Keratinocyte (primary cell): ENCODE measurements around the gene PKD1. TPM values are rescaled to one million over a fixed set of nuclear protein-coding genes. Genes with fewer than 3 reads are reported as not detected.

Source experiments
- DNase-seq: peaks from one replicate; pipeline ENCODE4 v3.0.0-alpha.2; 2011; ENCODE audit warnings: low read depth, missing footprints, low spot score
- FAIRE-seq: peaks from 2 replicates; lab custom pipeline; 2011; peaks lifted over from hg19 to GRCh38; lab: Jason Lieb, UNC
- H2AFZ ChIP-seq: 2 replicates; pipeline ENCODE4 v1.6.0; 2012; ENCODE audit warnings: low read length, control low read depth, inconsistent platforms; ENCODE audit not compliant: control insufficient read depth
- H3K27ac ChIP-seq: 2 replicates; pipeline ENCODE4 v1.5.1; 2011; ENCODE audit warnings: low read length; ENCODE audit not compliant: control insufficient read depth, insufficient read depth
- H3K27me3 ChIP-seq: 3 replicates; pipeline ENCODE4 v1.6.0; 2011; ENCODE audit warnings: low read length; ENCODE audit not compliant: control insufficient read depth, insufficient read depth; ENCODE audit errors: extremely low read depth
- H3K36me3 ChIP-seq, 2 experiments: 2 replicates in 1 of 2; 3 replicates in 1 of 2; pipeline ENCODE4 v1.5.1; 2011; ENCODE audit warnings: low read length in 2 of 2, mild to moderate bottlenecking in 1 of 2; ENCODE audit not compliant: control insufficient read depth in 2 of 2, insufficient read depth in 2 of 2; ENCODE audit errors: extremely low read depth in 1 of 2
- H3K4me1 ChIP-seq: 3 replicates; pipeline ENCODE4 v1.5.1; 2011; ENCODE audit warnings: low read length; ENCODE audit not compliant: control insufficient read depth, insufficient read depth; ENCODE audit errors: extremely low read depth
- H3K4me2 ChIP-seq: 3 replicates; pipeline ENCODE4 v1.6.0; 2011; ENCODE audit warnings: low read depth, low read length; ENCODE audit not compliant: control insufficient read depth, insufficient read depth; ENCODE audit errors: extremely low read depth
- H3K4me3 ChIP-seq, 3 experiments: fragments of 200-600 bp in 1 of 3; sonication (generic) in 1 of 3; 2 replicates in 2 of 3; 3 replicates in 1 of 3; pipeline ENCODE4 v1.5.1; 2011 to 2016; ENCODE audit warnings: low read length in 3 of 3, mild to moderate bottlenecking in 3 of 3, control low read depth in 2 of 3, inconsistent platforms in 1 of 3, low read depth in 1 of 3, mixed read lengths in 1 of 3, mixed run types in 1 of 3, moderate library complexity in 1 of 3; ENCODE audit not compliant: control insufficient read depth in 2 of 3, insufficient read depth in 2 of 3; ENCODE audit errors: extremely low read depth in 1 of 3
- H3K79me2 ChIP-seq: 2 replicates; pipeline ENCODE4 v1.6.0; 2012; ENCODE audit warnings: low read length; ENCODE audit not compliant: control insufficient read depth, insufficient read depth
- H3K9ac ChIP-seq: 3 replicates; pipeline ENCODE4 v1.6.0; 2011; ENCODE audit warnings: low read length; ENCODE audit not compliant: control insufficient read depth, insufficient read depth; ENCODE audit errors: extremely low read depth
- H3K9me1 ChIP-seq: 3 replicates; pipeline ENCODE4 v1.6.0; 2011; ENCODE audit warnings: low read length; ENCODE audit not compliant: control insufficient read depth, insufficient read depth; ENCODE audit errors: extremely low read depth
- H3K9me3 ChIP-seq: 2 replicates; pipeline ENCODE4 v1.5.1; 2012; ENCODE audit warnings: low read depth, low read length; ENCODE audit not compliant: control insufficient read depth
- H4K20me1 ChIP-seq: 3 replicates; pipeline ENCODE4 v1.6.0; 2011; ENCODE audit warnings: low read length; ENCODE audit not compliant: control insufficient read depth, insufficient read depth; ENCODE audit errors: extremely low read depth
- EZH2 ChIP-seq: IDR thresholded peaks from one replicate; pipeline ENCODE4 v1.6.1; 2012; ENCODE audit warnings: inconsistent platforms, mild to moderate bottlenecking, low read length, moderate library complexity
- dilution Hi-C: fragments of 300-500 bp; cut with MboI; formaldehyde crosslinking; loops from one replicate; pipeline ENCODE4 v1.7.0; 2020; ENCODE audit warnings: low sequenced_read_pairs; ENCODE audit not compliant: extremely low pct_ligation_motif_present
- polyA plus RNA-seq, 5 experiments: library from polyadenylated mRNA; depleted of rRNA in 3 of 5; stranded (reverse) in 3 of 5; stranded (forward) in 1 of 5; unstranded in 1 of 5; fragments of >200 nt; gene quantifications; 1 replicate in 1 of 5; 2 replicates in 3 of 5; 3 replicates in 1 of 5; pipeline versions ENCODE4 v1.2.1 to v1.2.3, GENCODE V29; 2011 to 2012; ENCODE audit warnings: missing spikeins in 2 of 5, low read depth in 1 of 5, low replicate concordance in 1 of 5
- TF ChIP-seq, protein P1 (sequence below), 3 experiments: IDR thresholded peaks in 1 of 3; conservative IDR thresholded peaks in 1 of 3; optimal IDR thresholded peaks in 1 of 3; 2 replicates in 2 of 3; 3 replicates in 1 of 3; pipeline versions ENCODE3 to v1.5.1; 2011; ENCODE audit warnings: low read length in 3 of 3, mild to moderate bottlenecking in 3 of 3, moderate library complexity in 2 of 3, control low read depth in 1 of 3, inconsistent platforms in 1 of 3; ENCODE audit not compliant: insufficient read depth in 2 of 3; ENCODE audit errors: extremely low read depth in 1 of 3

Gene PKD1
- polyA plus RNA-seq, 1 donor (not counting 4 experiments of a cell fraction or from before 2014, with no cell fraction given), result 10.6 TPM

DNA sequence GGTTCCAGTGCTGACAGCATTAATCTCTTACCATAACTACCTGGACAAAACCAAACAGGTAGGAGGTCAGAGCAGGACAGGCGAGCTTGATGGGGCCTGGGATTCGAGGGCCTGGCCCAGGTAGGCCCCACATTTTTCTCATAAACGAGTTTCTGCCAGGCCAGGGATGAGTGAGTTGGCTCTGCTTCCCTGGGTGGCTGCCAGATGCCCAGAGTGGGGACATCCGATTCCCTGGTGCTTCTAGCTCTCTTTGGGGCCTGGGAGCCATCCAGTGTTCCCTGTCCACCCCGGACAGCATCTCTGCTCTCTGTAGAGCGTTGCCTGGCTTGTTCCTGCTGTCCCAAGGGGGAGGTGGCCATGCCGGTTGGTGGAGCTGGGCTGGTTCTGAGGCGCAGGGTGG lies 62.8 kb downstream of the PKD1 start:
- dilution Hi-C loops, result no loop called here
- no peak for FAIRE-seq
- Histone ChIP-seq H3K27me3 (no peaks in the 10 kb centered on the region), H3K27ac (no peak overlapping the region), H3K4me2 (no peak overlapping the region), H3K9ac (no peak overlapping the region), H4K20me1 (no peaks in the 10 kb centered on the region), H3K9me1 (no peaks in the 10 kb centered on the region), H3K9me3 (no peaks in the 10 kb centered on the region), H3K4me3 (no peak overlapping the region), H3K79me2 (no peaks in the 10 kb centered on the region), H3K4me1 (peaks cover 2% of the 10 kb centered on the region), H2AFZ (no peak overlapping the region), H3K36me3 (peaks cover 16 to 30% of the 10 kb centered on the region in 2 experiments)
- no peak for DNase-seq
- TF ChIP-seq EZH2, result no peak
- TF ChIP-seq, protein P1, sequence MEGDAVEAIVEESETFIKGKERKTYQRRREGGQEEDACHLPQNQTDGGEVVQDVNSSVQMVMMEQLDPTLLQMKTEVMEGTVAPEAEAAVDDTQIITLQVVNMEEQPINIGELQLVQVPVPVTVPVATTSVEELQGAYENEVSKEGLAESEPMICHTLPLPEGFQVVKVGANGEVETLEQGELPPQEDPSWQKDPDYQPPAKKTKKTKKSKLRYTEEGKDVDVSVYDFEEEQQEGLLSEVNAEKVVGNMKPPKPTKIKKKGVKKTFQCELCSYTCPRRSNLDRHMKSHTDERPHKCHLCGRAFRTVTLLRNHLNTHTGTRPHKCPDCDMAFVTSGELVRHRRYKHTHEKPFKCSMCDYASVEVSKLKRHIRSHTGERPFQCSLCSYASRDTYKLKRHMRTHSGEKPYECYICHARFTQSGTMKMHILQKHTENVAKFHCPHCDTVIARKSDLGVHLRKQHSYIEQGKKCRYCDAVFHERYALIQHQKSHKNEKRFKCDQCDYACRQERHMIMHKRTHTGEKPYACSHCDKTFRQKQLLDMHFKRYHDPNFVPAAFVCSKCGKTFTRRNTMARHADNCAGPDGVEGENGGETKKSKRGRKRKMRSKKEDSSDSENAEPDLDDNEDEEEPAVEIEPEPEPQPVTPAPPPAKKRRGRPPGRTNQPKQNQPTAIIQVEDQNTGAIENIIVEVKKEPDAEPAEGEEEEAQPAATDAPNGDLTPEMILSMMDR (optimal IDR thresholded peaks at IDR 0.05 in 1 of 3, IDR thresholded peaks at IDR 0.05 in 1 of 3, conservative IDR thresholded peaks at IDR 0.05 in 1 of 3; ENCODE audit: extremely low read depth in 1 of 3, insufficient read depth in 2 of 3, low read length in 3 of 3), result no peak

DNA sequence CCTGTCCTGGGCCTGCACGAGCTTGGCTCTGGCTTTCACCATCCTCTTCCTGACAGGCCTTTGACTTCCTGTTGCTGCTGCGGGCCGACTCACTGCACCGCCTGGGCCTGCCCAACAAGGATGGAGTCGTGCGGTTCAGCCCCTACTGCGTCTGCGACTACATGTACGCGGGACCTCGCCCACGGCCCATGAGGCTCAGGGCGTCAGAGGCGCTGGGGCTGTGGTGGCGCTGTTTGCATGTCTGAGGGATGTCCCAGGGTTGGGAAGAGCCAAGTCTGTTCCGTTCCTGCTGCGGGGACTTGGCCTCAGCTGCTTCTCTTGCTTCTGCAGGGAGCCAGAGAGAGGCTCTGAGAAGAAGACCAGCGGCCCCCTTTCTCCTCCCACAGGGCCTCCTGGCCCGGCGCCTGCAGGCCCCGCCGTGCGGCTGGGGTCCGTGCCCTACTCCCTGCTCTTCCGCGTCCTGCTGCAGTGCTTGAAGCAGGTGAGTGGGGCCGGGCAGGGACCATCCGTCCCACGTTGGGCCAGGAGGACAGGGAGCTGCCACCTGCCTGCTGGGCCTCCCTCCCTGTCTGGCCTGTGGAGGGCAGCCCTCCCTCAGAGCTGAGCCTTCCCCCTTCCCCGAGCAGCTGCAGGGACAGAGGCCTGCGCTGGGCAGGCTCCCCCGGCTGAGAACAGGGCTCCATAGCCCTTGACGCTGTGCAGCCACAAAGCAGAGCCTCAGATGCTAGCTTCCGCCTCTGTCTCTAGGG lies 64.1 kb downstream of the PKD1 start:
- Histone ChIP-seq H3K9ac (no peak overlapping the region), H4K20me1 (no peaks in the 10 kb centered on the region), H3K79me2 (no peaks in the 10 kb centered on the region), H3K36me3 (peaks cover 8 to 27% of the 10 kb centered on the region in 2 experiments), H2AFZ (no peak overlapping the region), H3K9me3 (no peaks in the 10 kb centered on the region), H3K4me2 (no peak overlapping the region), H3K9me1 (no peaks in the 10 kb centered on the region), H3K27me3 (no peaks in the 10 kb centered on the region), H3K4me3 (no peak overlapping the region), H3K4me1 (no peaks in the 10 kb centered on the region), H3K27ac (no peak overlapping the region)
- dilution Hi-C loops, result no loop called here
- TF ChIP-seq EZH2, result no peak
- TF ChIP-seq, protein P1 (optimal IDR thresholded peaks at IDR 0.05 in 1 of 3, IDR thresholded peaks at IDR 0.05 in 1 of 3, conservative IDR thresholded peaks at IDR 0.05 in 1 of 3; ENCODE audit: extremely low read depth in 1 of 3, insufficient read depth in 2 of 3, low read length in 3 of 3), result peak in 1 of 3 experiments; percentile 42
- FAIRE-seq, result no peak
- no peak for DNase-seq
